GM19240 (cell line): ENCODE results near the gene CPED1.
"Not testable (repeated sequence)": the region's sequence is repeated elsewhere in the genome, so short reads cannot be mapped to it uniquely, and the experiment has no call there.

Experiments
- DNase-seq: peaks from one replicate; pipeline ENCODE4 v3.0.0; 2011; ENCODE audit warnings: low spot score; ENCODE audit not compliant: insufficient read length

Gene CPED1

DNA sequence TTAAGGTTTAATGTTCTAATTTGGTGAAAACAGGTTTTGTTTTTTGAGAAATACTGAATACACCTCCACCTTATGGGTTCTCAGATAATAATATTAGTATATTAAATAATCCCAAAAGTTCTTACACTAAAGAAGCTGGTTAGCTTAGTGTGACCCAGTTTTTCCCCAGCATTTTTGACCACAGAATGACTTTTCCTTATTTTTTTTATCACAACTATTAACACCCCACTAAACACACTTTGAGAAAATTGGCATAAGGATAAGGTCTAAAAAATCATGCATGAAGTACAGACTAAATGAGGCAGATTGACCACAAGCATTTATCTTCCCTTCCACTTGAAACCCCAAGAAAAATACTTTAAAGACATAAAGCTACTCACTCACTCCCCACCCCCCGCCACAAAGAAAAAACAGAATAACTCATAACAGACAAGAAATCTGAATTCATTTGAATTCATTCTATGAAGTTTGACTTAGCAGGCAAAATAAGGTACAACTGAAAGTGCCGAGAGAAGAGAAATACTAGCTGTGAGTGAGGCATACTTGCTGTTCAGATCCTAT, 290.6 kb downstream of the CPED1 start:
- no peak for DNase-seq

DNA sequence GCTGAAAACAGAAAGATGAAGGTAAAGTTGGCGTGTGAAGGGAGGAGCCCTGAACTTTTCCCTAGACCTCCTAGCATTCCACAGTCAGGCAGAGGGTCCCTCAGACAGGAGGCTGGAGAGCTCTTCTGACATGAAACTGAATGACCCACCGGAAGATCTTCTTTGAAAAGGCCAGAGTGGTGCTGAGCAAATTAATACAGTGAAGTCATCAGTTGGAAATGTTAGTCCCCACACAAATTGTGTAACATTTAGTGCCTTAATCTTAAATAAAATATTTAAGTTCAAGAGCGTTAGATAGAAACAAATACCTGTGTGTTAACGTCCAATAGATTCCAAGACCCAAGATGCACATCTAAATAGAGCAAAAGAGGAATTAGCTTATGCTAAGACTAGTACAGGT, 291.3 kb downstream of the CPED1 start:
- DNase-seq = no peak

DNA sequence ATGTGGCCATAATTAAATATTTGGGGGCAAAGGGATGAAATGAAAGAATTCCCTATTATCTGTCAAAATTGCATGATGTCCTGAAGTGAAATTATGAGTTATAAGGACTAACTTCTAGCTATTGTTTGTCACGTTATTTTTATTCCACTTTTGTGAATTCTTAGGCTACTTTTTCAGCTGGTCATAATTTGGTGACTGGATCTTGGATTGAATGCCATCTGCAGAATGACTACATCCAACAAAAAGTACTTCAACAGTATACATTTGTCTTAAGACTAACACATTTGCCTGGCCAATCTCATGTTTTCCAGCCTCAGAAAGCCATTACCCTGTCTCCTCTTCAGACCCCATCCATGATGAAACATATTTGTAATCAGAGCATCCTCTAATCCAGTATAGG, 292.1 kb downstream of the CPED1 start:
- no peak for DNase-seq

DNA sequence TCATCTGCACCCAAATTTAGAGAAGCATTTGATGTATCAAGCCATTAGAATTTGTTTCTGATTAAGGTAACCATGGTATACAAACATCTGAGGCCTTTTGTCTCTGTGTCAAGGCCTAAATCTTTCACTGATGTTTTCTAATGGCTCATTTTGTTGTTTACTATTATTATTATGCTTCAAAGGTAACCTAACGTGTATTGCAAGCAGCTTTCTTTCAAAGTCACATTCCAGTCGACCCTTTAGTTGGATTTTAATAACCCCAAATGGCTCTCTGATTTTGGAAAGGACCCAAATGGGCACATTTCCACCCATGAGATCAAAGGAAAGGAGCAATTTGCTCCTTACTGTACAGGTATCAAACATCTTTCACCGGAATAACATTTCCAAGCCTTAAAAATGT, 293.6 kb downstream of the CPED1 start:
- DNase-seq = no peak

DNA sequence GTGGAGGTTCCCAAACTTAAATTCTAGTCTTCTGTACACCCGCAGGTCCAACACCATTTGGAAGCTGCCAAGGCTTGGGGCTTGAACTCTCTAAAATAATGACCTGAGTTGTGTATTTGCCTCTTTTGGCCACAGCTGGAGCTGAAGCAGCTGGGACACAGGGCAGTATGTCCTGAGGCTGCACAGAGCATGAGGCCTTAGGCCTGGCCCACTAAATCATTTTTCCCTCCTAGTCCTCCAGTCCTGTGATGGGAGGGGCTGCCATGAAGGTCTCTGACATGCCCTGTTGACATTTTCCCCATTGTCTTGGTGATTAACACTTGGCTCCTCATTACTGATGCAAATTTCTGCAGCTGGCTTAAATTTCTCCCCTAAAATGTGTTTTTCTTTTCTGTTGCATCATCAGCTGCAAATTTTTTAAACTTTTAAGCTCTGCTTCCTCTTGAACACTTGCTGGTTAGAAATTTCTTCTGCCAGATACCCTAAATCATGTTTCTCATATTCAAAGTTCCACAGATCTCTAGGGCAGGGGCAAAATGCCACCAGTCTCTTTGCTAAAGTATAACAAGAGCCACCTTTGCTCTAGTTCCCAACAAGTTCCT, 296.7 kb downstream of the CPED1 start:
- no peak for DNase-seq

DNA sequence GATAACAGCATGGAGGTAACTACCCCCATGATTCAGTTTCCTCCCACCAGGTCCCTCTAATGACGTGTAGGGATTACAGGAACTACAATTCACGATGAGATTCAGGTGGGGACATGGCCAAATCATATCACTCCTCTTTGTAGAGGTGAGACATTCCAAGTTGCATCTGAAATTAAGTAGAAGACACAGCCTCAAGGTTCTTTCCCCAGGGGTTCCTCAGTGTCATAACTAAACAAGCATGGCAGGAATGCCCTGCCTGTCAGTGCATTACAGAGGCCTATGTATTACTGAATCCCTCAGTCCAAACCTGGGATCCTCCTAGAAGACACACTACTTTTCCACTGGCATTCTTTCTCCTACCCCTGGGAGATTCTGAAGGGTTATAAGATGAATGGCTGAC, 297.7 kb downstream of the CPED1 start:
- DNase-seq = no peak

DNA sequence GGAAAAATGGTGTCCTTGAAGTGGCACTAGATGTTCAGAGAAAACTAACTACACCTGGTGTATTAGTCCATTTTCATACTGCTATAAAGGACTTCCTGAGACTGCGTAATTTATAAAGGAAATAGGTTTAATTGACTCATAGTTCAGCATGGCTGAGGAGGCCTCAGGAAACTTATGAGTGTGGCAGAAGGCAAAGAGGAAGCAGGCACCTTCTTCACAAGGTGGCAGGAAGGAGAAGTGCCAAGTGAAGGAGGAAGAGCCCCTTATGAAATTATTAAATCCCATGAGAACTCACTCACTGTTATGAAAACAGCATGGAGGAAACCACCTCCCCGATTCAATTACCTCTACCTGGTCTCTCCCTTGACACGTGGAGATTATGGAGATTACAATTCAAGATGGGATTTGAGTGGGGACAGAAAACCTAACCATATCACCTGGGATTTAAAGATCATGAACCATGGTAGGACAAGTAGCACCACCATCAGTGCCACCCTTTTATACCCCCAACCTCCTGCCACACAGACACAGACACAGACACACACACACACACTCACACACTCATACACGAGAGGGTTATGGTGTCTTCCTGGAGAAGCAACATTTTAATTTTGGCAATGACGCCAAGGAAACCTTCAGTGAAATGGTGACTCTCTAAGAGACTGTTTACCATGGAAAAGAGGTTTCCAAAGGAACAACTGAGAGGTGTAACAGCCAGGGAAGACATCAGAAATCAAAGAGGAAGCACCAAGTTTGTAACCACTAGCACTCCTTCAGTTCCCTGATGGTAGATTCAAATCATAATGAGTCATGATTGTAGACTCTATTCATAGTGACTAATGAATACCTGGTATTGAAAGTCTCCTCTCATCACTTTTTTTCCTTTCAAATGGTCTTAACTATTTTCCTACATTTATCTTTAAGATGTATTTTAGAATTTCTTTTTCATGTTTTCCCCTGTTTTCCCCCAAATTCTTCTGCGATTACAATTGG, 298.5 kb downstream of the CPED1 start:
- no peak for DNase-seq

DNA sequence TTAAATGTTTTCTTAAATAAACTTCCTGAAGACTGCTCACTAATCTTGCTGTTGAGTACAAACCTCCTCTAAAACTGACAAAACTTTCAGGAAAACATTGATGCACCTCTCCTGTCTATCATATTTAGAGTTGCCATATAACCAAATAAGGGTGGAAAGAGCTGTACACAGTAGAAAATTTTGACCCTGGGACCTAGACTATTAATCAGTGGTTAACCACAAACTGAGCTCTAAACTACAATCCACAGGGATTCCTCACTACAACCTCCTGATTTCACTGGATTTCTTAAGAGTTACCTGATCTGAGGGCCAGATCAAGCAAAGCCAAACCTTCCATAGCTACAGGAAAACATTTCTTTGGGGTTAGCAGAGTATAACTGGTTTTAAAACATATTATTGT, 300.4 kb downstream of the CPED1 start:
- no peak for DNase-seq

DNA sequence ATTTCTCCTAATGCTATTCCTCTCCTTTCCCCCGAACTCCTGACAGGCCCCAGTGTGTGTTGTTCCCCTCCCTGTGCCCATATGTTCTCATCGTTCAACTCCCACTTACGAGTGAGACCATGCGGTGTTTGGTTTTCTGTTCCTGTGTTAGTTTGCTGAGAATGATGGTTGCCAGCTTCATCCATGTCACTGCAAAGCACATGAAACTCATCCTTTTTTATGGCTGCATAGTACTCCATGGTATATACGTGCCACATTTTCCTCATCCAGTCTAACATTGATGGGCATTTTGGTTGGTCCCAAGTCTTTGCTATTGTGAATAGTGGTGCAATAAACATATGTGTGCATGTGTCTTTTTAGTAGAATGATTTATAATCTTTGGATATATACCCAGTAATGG, 301.4 kb downstream of the CPED1 start:
- DNase-seq = not testable (repeated sequence)

DNA sequence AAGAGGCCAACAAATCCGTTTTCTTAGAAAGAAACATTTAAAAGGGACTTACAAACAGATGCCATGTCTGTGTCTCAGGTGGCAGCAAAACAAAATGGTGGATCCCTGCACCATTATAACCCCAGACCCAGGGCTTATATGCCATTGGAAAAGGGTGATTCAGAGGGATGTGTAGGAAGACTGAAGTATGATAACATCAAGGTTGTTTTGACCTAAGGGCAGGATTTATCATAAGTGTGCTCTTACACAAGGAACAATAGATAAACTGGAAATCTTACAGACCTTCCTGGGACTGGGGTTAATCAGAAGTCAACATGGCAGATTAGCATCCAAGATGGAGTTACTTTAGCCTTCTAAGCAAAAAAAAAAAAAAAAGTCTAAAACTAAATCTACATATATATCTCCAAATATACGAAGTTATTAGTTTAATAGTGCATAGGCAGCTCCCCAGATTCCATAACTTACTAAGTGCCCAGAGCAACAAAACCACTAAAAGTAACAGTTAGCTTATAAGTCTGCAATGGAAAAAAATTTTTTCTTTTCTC, 306.0 kb downstream of the CPED1 start:
- DNase-seq = no peak

DNA sequence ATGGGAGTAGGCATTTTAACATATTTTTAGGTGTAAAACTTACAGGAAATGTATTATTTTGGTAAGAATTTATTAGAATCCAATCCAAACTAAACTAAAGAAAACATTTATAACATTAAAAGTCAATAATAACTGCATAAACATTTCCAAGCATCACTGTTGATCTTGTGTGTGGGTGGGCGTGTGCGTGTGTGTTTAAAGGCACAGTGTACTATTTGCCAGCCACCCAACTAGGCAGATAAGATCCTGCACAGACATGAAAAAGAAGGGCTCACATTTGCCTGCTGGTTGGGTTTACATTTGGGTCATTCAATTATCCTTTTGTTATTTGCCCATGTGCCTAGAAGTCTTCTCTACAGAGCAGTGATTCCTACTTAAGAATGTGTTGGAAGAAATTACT, 309.3 kb downstream of the CPED1 start:
- no peak for DNase-seq

DNA sequence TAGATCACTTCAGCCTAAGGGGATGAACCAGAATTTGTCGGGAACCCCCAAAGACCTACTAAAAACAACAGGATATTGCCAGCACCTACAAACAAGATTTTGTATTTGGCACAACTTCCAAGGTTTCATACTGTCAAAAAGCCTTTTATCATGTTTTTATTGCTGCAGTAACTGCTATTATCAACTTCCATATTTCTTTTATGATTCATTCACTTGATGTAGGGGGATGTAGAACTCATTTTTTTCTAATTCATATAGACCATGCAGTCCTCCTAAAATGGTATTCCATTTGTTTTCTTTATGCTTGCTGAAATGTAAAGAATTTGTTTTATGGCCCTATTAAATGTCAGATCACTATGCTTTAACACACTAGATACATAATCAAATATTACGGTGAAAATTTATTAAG, 310.3 kb downstream of the CPED1 start:
- DNase-seq = no peak

DNA sequence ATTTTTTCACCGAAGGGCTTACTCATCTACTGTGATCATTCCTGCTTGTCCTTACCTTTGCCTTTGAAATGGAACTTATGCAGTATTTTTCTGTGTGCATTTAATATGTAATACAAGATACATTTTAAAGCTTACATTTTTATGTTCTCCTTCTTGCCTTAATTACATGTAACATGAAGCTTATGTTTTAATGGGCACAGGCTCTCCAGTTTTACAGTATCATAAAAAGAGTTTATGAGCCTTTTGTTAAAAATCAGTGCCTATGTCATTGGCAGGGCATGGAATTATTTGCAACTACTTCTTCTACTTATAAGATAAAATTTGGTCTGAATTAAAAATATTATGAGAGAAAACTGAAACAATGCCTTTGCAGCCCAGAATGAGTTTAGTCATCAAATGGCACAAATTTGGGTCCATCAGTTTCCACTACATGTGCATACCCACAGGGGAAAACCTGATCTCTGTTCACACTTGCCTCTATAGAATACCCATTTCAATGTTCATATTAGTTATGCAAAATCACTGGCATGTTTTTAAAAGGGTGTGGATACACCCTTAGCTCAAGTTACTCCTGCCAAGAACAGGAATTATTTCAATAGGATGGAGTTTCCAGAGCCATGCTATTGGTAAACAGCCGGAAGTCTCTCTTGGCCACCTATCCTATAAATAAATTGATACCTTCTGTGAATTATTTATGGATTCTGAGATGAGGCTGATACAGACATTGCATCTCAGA, 312.3 kb downstream of the CPED1 start:
- DNase-seq = no peak

DNA sequence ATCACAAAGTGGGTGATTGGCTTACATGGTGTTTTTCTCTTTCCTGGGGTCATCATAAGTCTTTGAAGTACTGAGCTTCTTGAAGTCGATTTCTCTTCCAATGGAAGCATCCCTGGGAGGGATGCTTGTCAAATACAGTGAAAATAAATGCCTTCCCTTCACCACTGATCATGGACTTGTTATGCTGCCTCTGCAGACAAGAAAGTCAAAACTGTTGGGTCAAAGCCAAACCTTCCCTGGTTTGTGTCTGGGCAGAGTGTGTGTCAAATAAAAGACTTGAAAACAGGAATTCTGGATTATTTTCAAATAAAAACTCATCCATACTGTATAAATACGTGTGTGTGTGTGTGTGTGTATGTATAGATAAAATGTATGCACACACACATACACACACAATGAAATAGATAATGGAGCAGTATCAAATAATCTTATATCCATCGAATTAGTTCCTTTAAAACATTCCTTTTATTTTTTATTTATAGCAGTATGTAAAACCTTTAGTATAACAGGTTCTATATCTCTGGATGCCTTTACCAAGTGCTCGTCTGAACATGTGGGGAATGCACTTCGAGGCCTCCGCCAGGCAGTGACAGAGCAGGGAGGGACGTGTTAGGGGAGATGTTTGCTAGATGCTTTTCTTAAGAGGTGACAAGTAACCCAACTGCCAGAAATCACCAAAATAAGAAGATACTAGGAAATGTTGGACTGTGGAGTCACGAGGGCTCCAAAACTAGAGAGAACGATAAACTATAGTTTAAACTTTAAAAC, 313.1 kb downstream of the CPED1 start:
- DNase-seq = no peak

DNA sequence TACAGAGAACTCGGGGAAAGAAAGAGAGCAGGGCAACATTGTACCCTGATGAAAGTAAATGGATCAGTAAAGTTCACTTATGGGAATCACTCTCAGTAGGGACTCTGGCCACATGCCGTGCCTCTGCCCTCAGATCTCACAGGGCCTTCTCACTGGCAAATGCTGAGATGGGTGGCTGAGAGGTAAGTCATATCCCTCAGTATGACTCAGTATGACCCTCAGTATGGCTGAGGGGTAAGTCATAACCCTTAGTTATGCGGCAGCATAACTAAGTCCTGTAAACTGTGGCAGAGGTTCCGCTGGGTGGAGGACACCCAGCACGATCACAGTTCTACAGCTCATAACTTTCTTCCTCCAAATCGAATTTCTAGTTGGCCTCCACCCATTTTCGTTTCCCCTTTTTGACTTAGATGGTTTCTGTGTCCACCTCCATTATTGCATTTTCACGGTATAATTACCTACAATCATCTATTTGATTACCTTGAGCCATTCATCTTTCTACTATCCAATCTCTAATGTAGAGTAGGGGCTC, 313.8 kb downstream of the CPED1 start:
- no peak for DNase-seq

DNA sequence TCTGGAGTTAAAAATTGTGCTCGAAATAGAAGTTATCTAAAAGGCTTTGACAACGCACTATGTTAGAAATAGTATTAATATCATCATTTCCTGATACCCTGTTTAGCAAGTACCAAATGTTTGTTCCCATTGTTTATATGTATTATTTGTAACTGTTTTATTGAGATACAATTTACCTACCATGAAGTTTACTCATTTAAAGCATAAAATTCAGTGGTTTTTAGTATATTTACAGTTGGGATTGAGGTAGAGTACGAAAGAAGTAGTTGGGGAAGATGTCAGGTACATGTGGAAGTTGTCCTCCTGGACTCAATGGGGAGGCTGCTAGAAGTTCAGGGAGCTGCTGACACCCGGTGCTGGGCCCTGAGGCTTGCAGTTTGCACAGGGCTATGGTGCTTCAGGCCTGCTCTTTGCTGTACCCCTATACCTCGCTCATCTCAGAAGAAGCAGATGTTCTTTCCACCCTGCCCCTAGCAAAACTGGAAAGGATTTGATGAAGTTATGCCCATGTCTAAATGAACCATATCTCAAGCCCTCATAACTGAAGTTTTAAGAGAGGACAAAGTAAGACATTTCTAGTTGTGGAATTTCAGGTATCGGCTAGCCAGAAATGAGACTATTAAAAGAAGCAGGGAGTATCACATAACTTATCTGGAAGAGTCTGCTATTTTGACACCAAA, 315.1 kb downstream of the CPED1 start:
- no peak for DNase-seq

DNA sequence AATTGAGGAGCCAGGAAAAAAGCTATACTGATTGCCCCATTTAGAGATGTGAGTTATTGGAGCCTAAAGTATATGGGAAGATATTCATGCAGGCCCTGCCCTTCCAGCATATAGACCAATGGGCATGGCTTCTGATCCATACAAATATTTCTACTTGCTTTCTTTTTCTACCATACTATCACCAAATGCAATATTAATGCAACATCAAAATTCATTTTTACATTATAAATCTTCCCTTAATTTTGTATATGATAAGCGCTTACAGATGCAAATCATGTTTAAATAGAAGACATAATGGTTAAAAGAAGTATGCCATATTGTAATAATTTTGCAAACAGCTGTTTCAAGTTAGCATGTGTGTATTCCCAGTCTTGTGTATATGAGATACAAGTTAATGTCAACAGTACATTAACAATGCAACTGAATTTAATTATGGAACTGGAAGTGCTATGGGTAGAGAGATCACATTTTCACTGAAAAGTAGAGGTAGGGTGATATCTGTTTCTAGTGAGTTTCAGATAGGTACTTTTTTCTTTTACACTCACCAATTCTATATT, 315.7 kb downstream of the CPED1 start:
- DNase-seq = no peak

DNA sequence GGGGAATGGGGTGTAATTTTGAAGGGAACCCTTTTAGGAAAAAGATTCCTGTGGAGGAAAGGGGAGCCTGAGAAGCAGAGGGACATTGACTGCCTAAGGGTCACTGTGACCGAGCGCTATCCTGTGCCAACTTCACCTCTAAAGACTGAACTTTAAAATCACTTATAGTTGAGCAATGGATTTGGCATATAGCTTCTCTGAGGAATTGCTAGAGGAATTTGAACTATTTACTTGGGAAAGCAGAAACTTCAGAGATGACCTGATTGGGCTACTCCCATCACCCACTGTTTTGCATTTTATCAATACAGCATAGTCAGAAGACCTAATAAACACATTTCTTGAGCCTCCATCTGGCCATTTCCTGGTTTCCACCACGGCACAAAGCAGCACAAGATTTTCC, 316.6 kb downstream of the CPED1 start:
- no peak for DNase-seq

DNA sequence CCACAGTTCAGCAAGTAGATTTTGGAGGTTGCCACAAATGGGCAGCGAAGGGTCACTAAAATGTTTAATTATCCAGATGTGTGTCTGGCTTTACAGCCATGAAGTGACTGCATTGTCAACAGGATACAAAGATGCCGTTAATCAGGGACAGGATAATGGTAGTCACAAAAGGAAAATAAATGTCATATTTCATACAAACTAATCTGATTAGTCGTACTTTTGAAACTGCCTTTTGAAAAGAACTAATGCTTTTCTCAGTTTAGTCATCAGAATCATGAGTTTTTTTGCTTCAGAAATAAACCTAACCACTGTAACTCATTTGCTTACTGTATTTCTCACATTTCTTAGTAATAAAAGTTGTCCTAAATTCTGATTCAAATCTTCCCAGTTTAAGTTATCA, 318.1 kb downstream of the CPED1 start:
- DNase-seq = no peak
